Measurements from ENCODE around the gene NREP. TPM values are rescaled to one million over a fixed set of nuclear protein-coding genes. Genes with fewer than 3 reads are reported as not detected.

Gene NREP
- total and polyA plus RNA-seq, 2 experiments from 2014 or later, result 260 to 300 TPM

- TF ChIP-seq ZNF462 (CRISPR knock-in tag; IDR thresholded peaks at IDR 0.05) (no peak), STAT1 (IDR thresholded peaks at IDR 0.05; ENCODE audit: unreplicated experiment) (no peak)
Observed at GRCh38 chr5:111790295-111790694, 33.3 kb upstream of the NREP start (continued).

- Histone ChIP-seq H3K79me2 (replicated peaks; ENCODE audit: insufficient read depth) (no peaks in the 10 kb centered on the region), H3K9me2 (ENCODE audit: insufficient read depth) (no peaks in the 10 kb centered on the region), H3K4me3 (no peak overlapping the region), H3K27me3 (ENCODE audit: insufficient read depth) (no peaks in the 10 kb centered on the region), H2AFZ (no peak overlapping the region), H3F3A (replicated peaks; ENCODE audit: low read depth) (no peaks in the 10 kb centered on the region), H4K20me1 (replicated peaks; ENCODE audit: insufficient read depth) (no peaks in the 10 kb centered on the region), H3K4me2 (no peak overlapping the region), H3K4me1 (ENCODE audit: insufficient read depth) (peaks cover 15% of the 10 kb centered on the region), H3K27ac (ENCODE audit: low read depth) (no peak overlapping the region), H3K36me3 (ENCODE audit: insufficient read depth) (no peaks in the 10 kb centered on the region)
- Mint-ChIP-seq H3K27ac (no peak overlapping the region), H3K9me3 (no peaks in the 10 kb centered on the region), H3K36me3 (ENCODE audit: low read depth) (no peaks in the 10 kb centered on the region), H3K4me3 (no peak overlapping the region), H3K27me3 (ENCODE audit: insufficient read depth, low read depth, poor library complexity) (no peaks in the 10 kb centered on the region), H3K4me1 (peaks cover 10% of the 10 kb centered on the region)
- ATAC-seq (no peak), DNase-seq (ENCODE audit: low spot score) (no peak)
- TF ChIP-seq ZNF114 (CRISPR knock-in tag; IDR thresholded peaks at IDR 0.05), result no peak
- no peak for TF ChIP-seq JUNB (IDR thresholded peaks at IDR 0.05; ENCODE audit: unreplicated experiment)
- TF ChIP-seq ETS1 (IDR thresholded peaks at IDR 0.05), result no peak
- no peak for TF ChIP-seq CREB1 (CRISPR knock-in tag; IDR thresholded peaks at IDR 0.05; ENCODE audit: low read depth)
- no peak for TF ChIP-seq EZH2 (IDR thresholded peaks at IDR 0.05; ENCODE audit: low read depth, unreplicated experiment)
- TF ChIP-seq NANOG (IDR thresholded peaks at IDR 0.05; ENCODE audit: borderline replicate concordance), result no peak
- no peak for TF ChIP-seq REST (IDR thresholded peaks at IDR 0.05; ENCODE audit: unreplicated experiment)
- TF ChIP-seq POLR2AphosphoS5 (IDR thresholded peaks at IDR 0.05; ENCODE audit: low read depth), result no peak
- TF ChIP-seq CTCF (conservative IDR thresholded peaks at IDR 0.05; ENCODE audit: low read depth in 2 of 2), result no peak
Observed at GRCh38 chr5:111787006-111787405, 30.0 kb upstream of the NREP start.

Data from GM23338 (cell line).